ENCODE data around the gene ATP6V1E1. TPM values are rescaled to one million over a fixed set of nuclear protein-coding genes. Genes with fewer than 3 reads are reported as not detected.
"Not testable (repeated sequence)": the region's sequence is repeated elsewhere in the genome, so short reads cannot be mapped to it uniquely, and the experiment has no call there.

Gene ATP6V1E1
- total RNA-seq, 1 experiment from 2014 or later, result 112 TPM

DNA sequence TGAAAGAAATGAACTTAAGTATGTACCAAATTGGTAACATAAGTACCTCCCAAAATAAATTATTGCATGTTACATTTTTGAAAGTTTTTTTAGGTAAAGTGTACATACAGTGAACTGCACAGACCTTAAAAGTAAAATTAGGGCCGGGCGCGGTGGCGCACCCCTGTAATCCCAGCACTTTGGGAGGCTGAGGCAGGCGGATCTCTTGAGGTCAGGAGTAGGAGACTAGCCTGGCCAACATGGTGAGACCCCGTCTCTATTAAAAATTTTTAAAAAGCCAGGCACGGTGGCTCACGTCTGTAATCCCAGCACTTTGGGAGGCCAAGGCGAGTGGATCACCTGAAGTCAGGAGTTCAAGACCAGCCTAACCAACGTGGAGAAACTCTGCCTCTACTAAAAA, 8.3 kb upstream of the ATP6V1E1 start:
- DNase-seq (ENCODE audit: extremely low read depth, low read depth), result not testable (repeated sequence)

DNA sequence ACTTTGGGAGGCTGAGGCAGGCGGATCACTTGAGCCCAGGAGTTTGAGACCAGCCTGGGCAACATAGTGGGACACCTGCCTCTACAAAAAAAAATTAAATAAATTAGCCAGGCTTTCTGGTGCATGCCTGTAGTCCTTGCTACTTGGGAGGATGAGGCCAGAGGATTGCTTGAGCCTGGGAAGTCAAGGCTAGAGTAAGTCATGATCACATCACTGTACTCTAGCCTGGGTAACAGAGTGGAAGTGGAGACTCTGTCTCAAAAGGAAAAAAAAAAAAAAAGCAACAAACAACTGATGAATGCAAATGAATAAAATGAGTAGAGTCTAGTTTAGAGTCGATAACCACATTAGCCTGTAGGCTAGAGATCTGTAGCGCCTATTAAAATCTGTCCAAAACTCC, 6.1 kb upstream of the ATP6V1E1 start:
- DNase-seq (ENCODE audit: extremely low read depth, low read depth), result no peak

- no peak for DNase-seq (ENCODE audit: extremely low read depth, low read depth)
Observed at GRCh38 chr22:17633998-17634323, 5.4 kb upstream of the ATP6V1E1 start.

- peak; percentile 15 for DNase-seq (ENCODE audit: extremely low read depth, low read depth)
Observed at GRCh38 chr22:17633217-17633997, 4.9 kb upstream of the ATP6V1E1 start.

GRCh38 chr22:17631076-17631565, 2.6 kb upstream of the ATP6V1E1 start:
- no peak for DNase-seq (ENCODE audit: extremely low read depth, low read depth)

DNA sequence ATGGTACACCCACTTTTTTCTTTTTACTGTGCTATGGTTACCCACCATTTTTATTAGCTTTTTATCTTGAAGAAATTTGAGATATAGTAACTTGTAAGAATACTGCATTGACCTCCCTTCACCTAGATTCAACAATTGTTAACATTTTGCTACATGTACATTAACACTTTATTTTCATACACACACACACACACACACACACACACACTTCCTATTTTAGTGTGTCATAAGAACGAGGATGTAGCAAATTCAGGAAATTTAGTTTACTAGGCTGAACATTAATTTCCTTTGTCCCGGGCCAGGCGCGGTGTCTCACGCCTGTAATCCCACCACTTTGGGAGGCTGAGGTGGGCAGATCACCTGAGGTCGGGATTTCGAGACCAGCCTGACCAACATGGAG, 1.1 kb upstream of the ATP6V1E1 start:
- DNase-seq (ENCODE audit: extremely low read depth, low read depth), result no peak

GRCh38 chr22:17629173-17629489, 582 bp upstream of the ATP6V1E1 start:
- DNase-seq (ENCODE audit: extremely low read depth, low read depth), result no peak

- no peak for DNase-seq (ENCODE audit: extremely low read depth, low read depth)
Observed at GRCh38 chr22:17627961-17628405, 566 bp downstream of the ATP6V1E1 start.

GRCh38 chr22:17613280-17613679, 15.3 kb downstream of the ATP6V1E1 start:
- DNase-seq (ENCODE audit: extremely low read depth, low read depth), result no peak

- DNase-seq (ENCODE audit: extremely low read depth, low read depth), result no peak
Observed at GRCh38 chr22:17612057-17612456, 16.5 kb downstream of the ATP6V1E1 start.

DNA sequence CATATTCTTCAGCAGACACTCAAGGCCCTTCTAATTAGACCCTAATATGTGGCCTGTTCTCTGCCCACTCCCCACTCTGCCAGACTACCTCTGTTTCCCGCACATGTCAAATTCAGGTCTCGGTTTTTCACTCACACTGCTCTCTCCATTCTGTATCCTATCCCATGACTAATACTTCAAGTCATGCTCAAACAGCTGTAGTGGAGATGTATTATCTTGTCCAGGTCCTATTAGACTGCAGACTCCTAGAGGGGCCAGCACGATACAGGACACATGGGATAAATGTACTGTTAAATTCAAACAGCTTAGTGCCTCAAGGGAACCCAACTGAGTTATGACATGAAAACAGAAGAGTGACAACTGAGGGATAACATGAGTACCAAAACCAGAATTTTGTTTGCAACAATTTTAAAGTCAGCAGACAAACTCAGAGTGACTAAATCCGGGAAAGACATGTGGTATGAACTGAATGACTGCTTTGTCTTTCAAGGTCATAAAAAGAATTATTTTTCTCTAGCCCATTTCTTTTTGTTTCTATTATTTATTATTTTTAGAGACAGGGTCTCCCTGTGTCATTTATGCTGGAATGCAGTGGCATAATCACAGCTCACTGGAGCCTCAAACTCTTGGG, 20.5 kb downstream of the ATP6V1E1 start:
- no peak for DNase-seq (ENCODE audit: extremely low read depth, low read depth)

DNA sequence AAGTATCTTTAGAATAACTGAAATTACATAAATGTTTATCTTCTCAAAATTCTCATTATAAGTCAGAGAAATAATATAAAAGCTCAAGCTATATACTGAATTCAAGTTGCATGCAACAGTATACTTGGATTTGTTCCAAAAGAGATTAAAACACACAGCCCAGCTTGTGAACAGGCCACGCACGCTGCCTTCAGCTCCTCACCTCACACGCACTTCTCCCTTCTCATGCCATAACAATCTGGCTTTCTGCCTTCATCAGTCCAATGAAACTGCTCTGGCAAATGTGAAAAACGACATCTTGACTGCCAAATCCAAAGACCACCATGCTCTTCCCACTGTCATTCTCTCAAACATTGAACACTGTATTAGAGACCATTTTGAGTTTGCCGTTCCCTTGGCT, 22.1 kb downstream of the ATP6V1E1 start:
- no peak for DNase-seq (ENCODE audit: extremely low read depth, low read depth)

DNA sequence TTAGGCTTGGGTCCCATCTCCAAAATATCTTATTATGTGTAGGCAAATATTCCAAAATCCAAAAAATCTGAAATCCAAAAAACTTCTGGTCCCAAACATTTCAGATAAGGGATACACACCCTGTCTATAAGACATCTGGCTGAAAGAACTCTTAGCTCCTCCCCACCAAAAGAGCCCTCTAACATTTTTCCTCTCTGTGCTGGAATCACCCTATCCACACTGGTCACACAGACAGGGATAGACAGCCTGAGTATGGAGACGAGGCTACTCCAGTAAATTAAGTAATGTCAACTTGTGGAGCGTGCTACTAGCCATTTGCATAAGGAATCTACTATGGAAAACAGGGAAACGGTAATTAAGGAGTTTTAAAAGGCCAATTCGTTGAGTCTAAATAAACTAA, 24.9 kb downstream of the ATP6V1E1 start:
- DNase-seq (ENCODE audit: extremely low read depth, low read depth), result no peak

DNA sequence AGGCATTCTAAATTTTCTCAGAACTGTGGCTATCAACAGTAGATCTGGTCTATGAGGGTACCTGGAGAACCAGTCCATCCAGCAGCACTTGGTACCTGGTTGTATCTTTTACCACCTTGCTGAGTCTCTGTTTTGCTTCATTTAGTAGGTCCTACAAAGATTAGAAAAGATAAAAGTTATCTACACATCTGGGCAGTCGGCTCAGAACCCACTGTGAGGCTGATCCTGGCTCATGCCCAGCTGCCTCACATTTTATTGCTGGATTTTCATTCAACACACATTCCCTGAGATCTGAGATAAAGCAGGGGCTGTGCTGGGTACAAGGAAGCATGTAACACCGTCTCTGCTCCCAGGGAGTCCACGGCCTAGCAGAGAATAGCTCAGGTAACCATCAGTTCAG, 27.5 kb downstream of the ATP6V1E1 start:
- DNase-seq (ENCODE audit: extremely low read depth, low read depth), result no peak

DNA sequence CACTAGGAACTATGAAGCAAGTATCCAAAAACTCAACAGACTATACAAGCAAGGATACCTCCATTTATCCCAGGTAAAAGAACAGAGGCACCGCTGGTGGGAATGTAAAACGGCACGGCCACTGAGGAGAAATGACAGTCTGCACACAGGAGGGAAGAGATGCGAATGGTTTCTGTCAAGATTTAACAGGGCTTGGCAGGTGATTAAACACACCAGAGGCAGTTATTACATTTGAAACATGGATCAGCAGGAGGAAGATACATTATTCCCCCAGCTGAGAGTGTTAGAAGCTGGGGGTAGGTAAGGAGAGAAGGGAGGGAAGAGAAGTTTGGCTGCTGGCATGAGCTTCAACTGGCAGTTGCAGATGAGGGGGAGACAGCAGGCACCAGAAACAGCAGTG, 30.2 kb downstream of the ATP6V1E1 start:
- no peak for DNase-seq (ENCODE audit: extremely low read depth, low read depth)

DNA sequence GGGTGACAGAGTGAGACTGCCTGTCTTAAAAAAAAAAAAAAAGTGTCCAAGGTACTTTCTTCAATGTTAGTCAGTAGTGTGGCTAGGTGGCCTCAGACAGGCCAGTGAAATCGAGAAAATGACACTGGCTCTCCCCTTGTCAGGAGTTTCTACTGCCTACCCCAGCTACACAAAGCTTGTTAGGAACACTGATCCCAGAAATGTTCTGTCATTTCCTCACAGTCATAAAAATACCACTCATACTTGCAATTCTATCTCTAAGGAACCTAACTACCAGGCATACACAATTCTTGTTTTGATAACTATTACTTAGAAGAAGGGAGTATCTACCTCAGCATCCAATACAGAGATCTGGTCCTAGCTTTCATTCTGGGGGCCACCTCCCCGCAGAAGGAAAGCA, 31.3 kb downstream of the ATP6V1E1 start:
- DNase-seq (ENCODE audit: extremely low read depth, low read depth), result no peak

GRCh38 chr22:17596226-17596625, 32.3 kb downstream of the ATP6V1E1 start:
- DNase-seq (ENCODE audit: extremely low read depth, low read depth), result no peak

- DNase-seq (ENCODE audit: extremely low read depth, low read depth), result no peak
Observed at GRCh38 chr22:17592201-17592600, 36.3 kb downstream of the ATP6V1E1 start.

GRCh38 chr22:17590586-17590985, 38.0 kb downstream of the ATP6V1E1 start:
- no peak for DNase-seq (ENCODE audit: extremely low read depth, low read depth)

GRCh38 chr22:17589810-17590375, 38.7 kb downstream of the ATP6V1E1 start:
- no peak for DNase-seq (ENCODE audit: extremely low read depth, low read depth)

GRCh38 chr22:17588606-17589005, 39.9 kb downstream of the ATP6V1E1 start:
- DNase-seq (ENCODE audit: extremely low read depth, low read depth), result no peak

- no peak for DNase-seq (ENCODE audit: extremely low read depth, low read depth)
Observed at GRCh38 chr22:17587629-17588028, 40.9 kb downstream of the ATP6V1E1 start.

Measured in NCI-H460 (cell line).